ENCODE data around the gene UBL5.

DNA sequence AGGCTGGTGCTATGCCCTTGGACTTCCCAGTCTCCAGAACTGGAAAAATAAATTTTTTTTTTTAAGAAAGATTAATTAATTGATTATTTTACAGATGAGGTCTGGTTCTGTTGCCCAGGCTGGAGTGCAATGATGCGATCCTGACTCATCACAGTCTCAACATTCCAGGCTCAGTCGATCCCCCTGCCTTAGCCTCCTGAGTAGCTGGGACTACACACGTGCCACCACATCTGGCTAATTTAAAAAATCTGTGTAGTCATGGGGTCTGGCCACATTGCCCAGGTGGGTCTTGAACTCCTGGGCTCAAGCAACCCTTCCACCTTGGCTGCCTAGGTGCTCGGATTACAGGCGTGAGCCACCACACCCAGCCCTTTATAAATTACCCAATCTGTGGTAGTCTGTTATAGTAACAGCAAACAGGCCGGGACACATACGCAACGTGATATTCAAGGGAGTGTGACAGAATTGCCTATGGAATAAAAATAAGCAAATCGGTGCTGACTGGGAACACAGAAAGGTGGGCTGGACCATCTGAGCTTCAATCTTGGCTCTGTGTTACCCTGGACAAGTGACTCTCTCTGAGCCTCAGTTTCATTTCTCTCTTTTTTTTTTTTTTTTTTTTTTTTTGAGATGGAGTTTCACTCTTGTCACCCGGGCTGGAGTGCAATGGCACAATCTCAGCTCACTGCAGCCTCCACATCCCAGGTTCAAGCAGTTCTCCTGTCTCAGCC lies 50.2 kb downstream of the UBL5 start:
- TF ChIP-seq, protein P1, sequence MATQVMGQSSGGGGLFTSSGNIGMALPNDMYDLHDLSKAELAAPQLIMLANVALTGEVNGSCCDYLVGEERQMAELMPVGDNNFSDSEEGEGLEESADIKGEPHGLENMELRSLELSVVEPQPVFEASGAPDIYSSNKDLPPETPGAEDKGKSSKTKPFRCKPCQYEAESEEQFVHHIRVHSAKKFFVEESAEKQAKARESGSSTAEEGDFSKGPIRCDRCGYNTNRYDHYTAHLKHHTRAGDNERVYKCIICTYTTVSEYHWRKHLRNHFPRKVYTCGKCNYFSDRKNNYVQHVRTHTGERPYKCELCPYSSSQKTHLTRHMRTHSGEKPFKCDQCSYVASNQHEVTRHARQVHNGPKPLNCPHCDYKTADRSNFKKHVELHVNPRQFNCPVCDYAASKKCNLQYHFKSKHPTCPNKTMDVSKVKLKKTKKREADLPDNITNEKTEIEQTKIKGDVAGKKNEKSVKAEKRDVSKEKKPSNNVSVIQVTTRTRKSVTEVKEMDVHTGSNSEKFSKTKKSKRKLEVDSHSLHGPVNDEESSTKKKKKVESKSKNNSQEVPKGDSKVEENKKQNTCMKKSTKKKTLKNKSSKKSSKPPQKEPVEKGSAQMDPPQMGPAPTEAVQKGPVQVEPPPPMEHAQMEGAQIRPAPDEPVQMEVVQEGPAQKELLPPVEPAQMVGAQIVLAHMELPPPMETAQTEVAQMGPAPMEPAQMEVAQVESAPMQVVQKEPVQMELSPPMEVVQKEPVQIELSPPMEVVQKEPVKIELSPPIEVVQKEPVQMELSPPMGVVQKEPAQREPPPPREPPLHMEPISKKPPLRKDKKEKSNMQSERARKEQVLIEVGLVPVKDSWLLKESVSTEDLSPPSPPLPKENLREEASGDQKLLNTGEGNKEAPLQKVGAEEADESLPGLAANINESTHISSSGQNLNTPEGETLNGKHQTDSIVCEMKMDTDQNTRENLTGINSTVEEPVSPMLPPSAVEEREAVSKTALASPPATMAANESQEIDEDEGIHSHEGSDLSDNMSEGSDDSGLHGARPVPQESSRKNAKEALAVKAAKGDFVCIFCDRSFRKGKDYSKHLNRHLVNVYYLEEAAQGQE (IDR thresholded peaks at IDR 0.05; ENCODE audit: borderline replicate concordance), result no peak
- TF ChIP-seq, protein P2, sequence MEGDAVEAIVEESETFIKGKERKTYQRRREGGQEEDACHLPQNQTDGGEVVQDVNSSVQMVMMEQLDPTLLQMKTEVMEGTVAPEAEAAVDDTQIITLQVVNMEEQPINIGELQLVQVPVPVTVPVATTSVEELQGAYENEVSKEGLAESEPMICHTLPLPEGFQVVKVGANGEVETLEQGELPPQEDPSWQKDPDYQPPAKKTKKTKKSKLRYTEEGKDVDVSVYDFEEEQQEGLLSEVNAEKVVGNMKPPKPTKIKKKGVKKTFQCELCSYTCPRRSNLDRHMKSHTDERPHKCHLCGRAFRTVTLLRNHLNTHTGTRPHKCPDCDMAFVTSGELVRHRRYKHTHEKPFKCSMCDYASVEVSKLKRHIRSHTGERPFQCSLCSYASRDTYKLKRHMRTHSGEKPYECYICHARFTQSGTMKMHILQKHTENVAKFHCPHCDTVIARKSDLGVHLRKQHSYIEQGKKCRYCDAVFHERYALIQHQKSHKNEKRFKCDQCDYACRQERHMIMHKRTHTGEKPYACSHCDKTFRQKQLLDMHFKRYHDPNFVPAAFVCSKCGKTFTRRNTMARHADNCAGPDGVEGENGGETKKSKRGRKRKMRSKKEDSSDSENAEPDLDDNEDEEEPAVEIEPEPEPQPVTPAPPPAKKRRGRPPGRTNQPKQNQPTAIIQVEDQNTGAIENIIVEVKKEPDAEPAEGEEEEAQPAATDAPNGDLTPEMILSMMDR (IDR thresholded peaks at IDR 0.05; ENCODE audit: poor library complexity, severe bottlenecking), result no peak
- TF ChIP-seq RAD21 (conservative IDR thresholded peaks at IDR 0.05), result no peak
- TF ChIP-seq SMC3 (conservative IDR thresholded peaks at IDR 0.05; ENCODE audit: poor library complexity), result no peak
- no peak for TF ChIP-seq EP300 (conservative IDR thresholded peaks at IDR 0.05; ENCODE audit: poor library complexity, severe bottlenecking)
